ENCODE data around the gene FOXP1. TPM values are rescaled to one million over a fixed set of nuclear protein-coding genes. Genes with fewer than 3 reads are reported as not detected.
"Not testable (repeated sequence)": the region's sequence is repeated elsewhere in the genome, so short reads cannot be mapped to it uniquely, and the experiment has no call there.

Gene FOXP1
- total RNA-seq, 2 donors from 2014 or later, result 109 to 112 TPM

- intact Hi-C loops (cut with DNase I), result no loop called here
- no peak for DNase-seq (ENCODE audit: low spot score)
These were observed 238.0 kb downstream of the FOXP1 start for GRCh38 chr3:71345429-71346040.

- intact Hi-C loops (cut with DNase I), result no loop called here
These were observed 241.8 kb downstream of the FOXP1 start for GRCh38 chr3:71341721-71342120.

GRCh38 chr3:71339049-71339448 lies 244.5 kb downstream of the FOXP1 start:
- intact Hi-C loops (cut with DNase I), result no loop called here
- DNase-seq (ENCODE audit: low spot score), result no peak

More at GRCh38 chr3:71341721-71342120, 241.8 kb downstream of the FOXP1 start:
- no peak for DNase-seq (ENCODE audit: low spot score)

GRCh38 chr3:71332813-71333212 lies 250.7 kb downstream of the FOXP1 start:
- DNase-seq (ENCODE audit: low spot score), result no peak
- intact Hi-C loops (cut with DNase I), result no loop called here

GRCh38 chr3:71330909-71331308 lies 252.6 kb downstream of the FOXP1 start:
- intact Hi-C loops (cut with DNase I), result no loop called here
- no peak for DNase-seq (ENCODE audit: low spot score)

- intact Hi-C loops (cut with DNase I), result no loop called here
- no peak for DNase-seq (ENCODE audit: low spot score)
These were observed 253.0 kb downstream of the FOXP1 start for GRCh38 chr3:71330505-71330904.

- intact Hi-C loops (cut with DNase I), result no loop called here
- DNase-seq (ENCODE audit: low spot score), result no peak
These were observed 253.7 kb downstream of the FOXP1 start for GRCh38 chr3:71329817-71330216.

GRCh38 chr3:71328926-71329325 lies 254.6 kb downstream of the FOXP1 start:
- intact Hi-C loops (cut with DNase I), result no loop called here
- DNase-seq (ENCODE audit: low spot score), result no peak

- DNase-seq (ENCODE audit: low spot score), result no peak
- intact Hi-C loops (cut with DNase I), result no loop called here
These were observed 255.6 kb downstream of the FOXP1 start for GRCh38 chr3:71327936-71328335.

GRCh38 chr3:71325715-71326114 lies 257.8 kb downstream of the FOXP1 start:
- DNase-seq (ENCODE audit: low spot score), result no peak
- intact Hi-C loops (cut with DNase I), result no loop called here

- intact Hi-C loops (cut with DNase I); DNase-seq (ENCODE audit: low spot score): not testable (repeated sequence)
These were observed 259.3 kb downstream of the FOXP1 start for GRCh38 chr3:71324224-71324623.

- no peak for DNase-seq (ENCODE audit: low spot score)
- intact Hi-C loops (cut with DNase I), result no loop called here
These were observed 260.0 kb downstream of the FOXP1 start for GRCh38 chr3:71323558-71323957.

GRCh38 chr3:71322154-71322553 lies 261.4 kb downstream of the FOXP1 start:
- DNase-seq (ENCODE audit: low spot score), result no peak
- intact Hi-C loops (cut with DNase I), result no loop called here

- no peak for DNase-seq (ENCODE audit: low spot score)
- intact Hi-C loops (cut with DNase I), result no loop called here
These were observed 263.8 kb downstream of the FOXP1 start for GRCh38 chr3:71319771-71320170.

GRCh38 chr3:71318458-71318827 lies 265.1 kb downstream of the FOXP1 start:
- DNase-seq (ENCODE audit: low spot score), result no peak
- intact Hi-C loops (cut with DNase I), result no loop called here

- no peak for DNase-seq (ENCODE audit: low spot score)
- intact Hi-C loops (cut with DNase I), result no loop called here
These were observed 265.6 kb downstream of the FOXP1 start for GRCh38 chr3:71317749-71318457.

- intact Hi-C loops (cut with DNase I), result no loop called here
- no peak for DNase-seq (ENCODE audit: low spot score)
These were observed 266.4 kb downstream of the FOXP1 start for GRCh38 chr3:71317140-71317539.

GRCh38 chr3:71316066-71316777 lies 267.3 kb downstream of the FOXP1 start:
- intact Hi-C loops (cut with DNase I), result no loop called here
- no peak for DNase-seq (ENCODE audit: low spot score)

- intact Hi-C loops (cut with DNase I), result no loop called here
- DNase-seq (ENCODE audit: low spot score), result no peak
These were observed 268.1 kb downstream of the FOXP1 start for GRCh38 chr3:71315431-71315830.

GRCh38 chr3:71313844-71314243 lies 269.7 kb downstream of the FOXP1 start:
- intact Hi-C loops (cut with DNase I), result loop anchor here in 1 of 2 donors (5.0 kb wide), 1 partner anchor 268 kb away; the partner anchor contains the start of gene FOXP1
- no peak for DNase-seq (ENCODE audit: low spot score)
